Mesenchymal stem cell (in vitro differentiated cells and primary cell): ENCODE data around the gene ADAM11.
A peak's percentile ranks its signal among the peaks of the same experiment; 100 is the strongest.

Experiments
- DNase-seq: peaks from one replicate; pipeline ENCODE4 v3.0.0-alpha.2; 2013
- H2AFZ ChIP-seq: one replicate; pipeline ENCODE4 v1.6.1; 2013; ENCODE audit warnings: low read depth, mild to moderate bottlenecking, control low read depth, inconsistent platforms, low read length, moderate library complexity
- H2AK5ac ChIP-seq: 2 replicates; pipeline ENCODE4 v1.6.1; 2013; ENCODE audit warnings: low read length, moderate library complexity, mild to moderate bottlenecking, inconsistent platforms; ENCODE audit not compliant: severe bottlenecking
- H2BK120ac ChIP-seq: one replicate; pipeline ENCODE4 v1.6.1; 2013; ENCODE audit warnings: low read depth, mild to moderate bottlenecking, inconsistent platforms, low read length, moderate library complexity
- H2BK12ac ChIP-seq, 2 experiments: one replicate each; pipeline ENCODE4 v1.6.1; 2013; ENCODE audit warnings: inconsistent platforms in 2 of 2, low read length in 2 of 2, mild to moderate bottlenecking in 2 of 2, moderate library complexity in 2 of 2, control low read depth in 1 of 2
- H2BK15ac ChIP-seq: one replicate; pipeline ENCODE4 v1.6.1; 2013; ENCODE audit warnings: mild to moderate bottlenecking, low read depth, inconsistent platforms; ENCODE audit not compliant: poor library complexity, severe bottlenecking
- H2BK5ac ChIP-seq: 2 replicates; pipeline ENCODE4 v1.6.1; 2013; ENCODE audit warnings: low read depth, mild to moderate bottlenecking, low read length, control low read depth, inconsistent platforms; ENCODE audit not compliant: poor library complexity, severe bottlenecking
- H3K14ac ChIP-seq, 2 experiments: one replicate each; pipeline ENCODE4 v1.6.1; 2013; ENCODE audit warnings: inconsistent platforms in 2 of 2, low read length in 2 of 2, control low read depth in 1 of 2, mild to moderate bottlenecking in 1 of 2, moderate library complexity in 1 of 2
- H3K18ac ChIP-seq, 2 experiments: one replicate each; pipeline ENCODE4 v1.6.1; 2013; ENCODE audit warnings: inconsistent platforms in 2 of 2, low read length in 2 of 2, control low read depth in 1 of 2, low read depth in 1 of 2, mild to moderate bottlenecking in 1 of 2
- H3K23ac ChIP-seq, 2 experiments: one replicate each; pipeline ENCODE4 v1.6.1; 2013; ENCODE audit warnings: inconsistent platforms in 2 of 2, low read length in 2 of 2, mild to moderate bottlenecking in 2 of 2, moderate library complexity in 2 of 2, control low read depth in 1 of 2
- H3K27ac ChIP-seq: 2 replicates; pipeline ENCODE4 v1.5.1; 2013; ENCODE audit warnings: mild to moderate bottlenecking, moderate library complexity, low read length, control low read depth, inconsistent platforms; ENCODE audit not compliant: poor library complexity, severe bottlenecking
- H3K27me3 ChIP-seq, 2 experiments: 2 replicates each; pipeline versions ENCODE4 v1.6.1 to v1.7.0; 2013; ENCODE audit warnings: low read length in 2 of 2, mild to moderate bottlenecking in 2 of 2, moderate library complexity in 2 of 2, control low read depth in 1 of 2, inconsistent platforms in 1 of 2; ENCODE audit not compliant: control insufficient read depth in 1 of 2, insufficient read depth in 1 of 2
- H3K36me3 ChIP-seq, 2 experiments: 2 replicates each; pipeline versions ENCODE4 v1.6.1 to v1.7.0; 2013; ENCODE audit warnings: low read length in 2 of 2, control low read depth in 1 of 2, inconsistent platforms in 1 of 2, low read depth in 1 of 2, mild to moderate bottlenecking in 1 of 2; ENCODE audit not compliant: insufficient read depth in 2 of 2, control insufficient read depth in 1 of 2
- H3K4ac ChIP-seq, 2 experiments: one replicate each; pipeline ENCODE4 v1.6.1; 2013; ENCODE audit warnings: inconsistent platforms in 2 of 2, low read length in 2 of 2, mild to moderate bottlenecking in 2 of 2, moderate library complexity in 2 of 2, control low read depth in 1 of 2, low read depth in 1 of 2
- H3K4me1 ChIP-seq: 2 replicates; pipeline ENCODE4 v1.6.1; 2013; ENCODE audit warnings: low read depth, low read length, control low read depth; ENCODE audit not compliant: control insufficient read depth, insufficient read depth
- H3K4me2 ChIP-seq: 2 replicates; pipeline ENCODE4 v1.6.1; 2013; ENCODE audit warnings: low read length, mild to moderate bottlenecking, inconsistent platforms; ENCODE audit not compliant: poor library complexity, severe bottlenecking
- H3K4me3 ChIP-seq, 2 experiments: 2 replicates each; pipeline versions ENCODE4 v1.5.1 to v1.7.0; 2013; ENCODE audit warnings: low read length in 2 of 2, mild to moderate bottlenecking in 2 of 2, control low read depth in 1 of 2, low read depth in 1 of 2; ENCODE audit not compliant: insufficient read depth in 1 of 2
- H3K79me1 ChIP-seq: replicated peaks from 2 replicates; pipeline ENCODE4 v1.6.1; 2013; ENCODE audit warnings: mild to moderate bottlenecking, control low read depth, low read length, inconsistent platforms; ENCODE audit not compliant: poor library complexity, severe bottlenecking
- H3K9ac ChIP-seq: 2 replicates; pipeline ENCODE4 v1.7.0; 2013; ENCODE audit warnings: mild to moderate bottlenecking, low read length, moderate library complexity
- H3K9me3 ChIP-seq: 2 replicates; pipeline ENCODE4 v1.7.0; 2013; ENCODE audit warnings: mild to moderate bottlenecking, low read length; ENCODE audit not compliant: control insufficient read depth
- H4K8ac ChIP-seq: one replicate; pipeline ENCODE4 v1.6.1; 2013; ENCODE audit warnings: inconsistent platforms, mild to moderate bottlenecking, low read length, moderate library complexity
- H4K91ac ChIP-seq: one replicate; pipeline ENCODE4 v1.6.1; 2013; ENCODE audit warnings: mild to moderate bottlenecking, low read length, inconsistent platforms
- WGBS: methylation state at CpG from one replicate; pipeline ENCODE4 v1.1.7; 2013; ENCODE audit warnings: mixed read lengths; 5-methylcytosine and 5-hydroxymethylcytosine counted together

Gene ADAM11

GRCh38 chr17:44829523-44830358 is 71.0 kb downstream of the ADAM11 start, which contains the start of gene GJC1:
TSS of gene GJC1 (minus strand) at chr17:44830287. CDS start at chr17:44805817, 24,470 bp downstream.
- H3K4me1 ChIP-seq, result peaks cover 2% of the 10 kb centered on the region
- peak within 1 kb of the TSS in 1 of 2 experiments; percentile 54 for H2BK12ac ChIP-seq
- peak within 1 kb of the TSS; percentile 71 to 93 for H3K4ac ChIP-seq
- peak within 1 kb of the TSS; percentile 93 for H4K91ac ChIP-seq
- peak within 1 kb of the TSS; percentile 84 to 95 for H3K4me3 ChIP-seq
- peak within 1 kb of the TSS; percentile 98 for H2BK15ac ChIP-seq
- no peaks in the 10 kb centered on the region for H3K79me1 ChIP-seq
- H3K9ac ChIP-seq, result peak within 1 kb of the TSS; percentile 91
- H2BK120ac ChIP-seq, result peak within 1 kb of the TSS; percentile 87
- peak within 1 kb of the TSS in 1 of 2 experiments; percentile 89 for H3K23ac ChIP-seq
- 2% methylated on average over 49 of the region's 123 CpGs for WGBS
- peak within 1 kb of the TSS; percentile 17 to 91 for H3K14ac ChIP-seq
- no peak within 1 kb of the TSS for H2BK5ac ChIP-seq
- H3K4me2 ChIP-seq, result peak within 1 kb of the TSS; percentile 97
- H3K36me3 ChIP-seq, result peaks cover 0 to 6% of the 10 kb centered on the region in 2 experiments
- H3K27me3 ChIP-seq, result no peaks in the 10 kb centered on the region
- peak within 1 kb of the TSS; percentile 94 to 98 for H3K18ac ChIP-seq
- no peak within 1 kb of the TSS for H2AK5ac ChIP-seq
- no peaks in the 10 kb centered on the region for H3K9me3 ChIP-seq
- H4K8ac ChIP-seq, result peak within 1 kb of the TSS; percentile 99
- peak within 1 kb of the TSS; percentile 93 for H2AFZ ChIP-seq
- DNase-seq, result peak; percentile 50
- H3K27ac ChIP-seq, result peak within 1 kb of the TSS; percentile 56

GRCh38 chr17:44830359-44831288 is 71.8 kb downstream of the ADAM11 start:
- H2AFZ ChIP-seq, result peak overlapping the region; percentile 93
- H4K8ac ChIP-seq, result peak overlapping the region; percentile 99
- 2% methylated on average over 54 of the region's 58 CpGs for WGBS
- no peaks in the 10 kb centered on the region for H3K79me1 ChIP-seq
- H2BK120ac ChIP-seq, result peak overlapping the region; percentile 87
- peaks cover 0 to 6% of the 10 kb centered on the region in 2 experiments for H3K36me3 ChIP-seq
- no peak overlapping the region for H2BK5ac ChIP-seq
- peak overlapping the region; percentile 97 for H3K4me2 ChIP-seq
- peak; percentile 51 for DNase-seq
- peak overlapping the region; percentile 93 for H4K91ac ChIP-seq
- peak overlapping the region; percentile 56 for H3K27ac ChIP-seq
- no peak overlapping the region for H2BK12ac ChIP-seq
- H3K4ac ChIP-seq, result peak overlapping the region in 1 of 2 experiments; percentile 79
- peak overlapping the region; percentile 84 to 95 for H3K4me3 ChIP-seq
- no peak overlapping the region for H2AK5ac ChIP-seq
- H3K4me1 ChIP-seq, result peaks cover 2% of the 10 kb centered on the region
- H3K27me3 ChIP-seq, result no peaks in the 10 kb centered on the region
- peak overlapping the region; percentile 81 for H3K9ac ChIP-seq
- H3K9me3 ChIP-seq, result no peaks in the 10 kb centered on the region
- peak overlapping the region in 1 of 2 experiments; percentile 89 for H3K23ac ChIP-seq
- H3K18ac ChIP-seq, result peak overlapping the region; percentile 94 to 98
- H3K14ac ChIP-seq, result peak overlapping the region in 1 of 2 experiments; percentile 41
- peak overlapping the region; percentile 98 for H2BK15ac ChIP-seq

GRCh38 chr17:44831371-44831770 is 72.6 kb downstream of the ADAM11 start:
- no peaks in the 10 kb centered on the region for H3K36me3 ChIP-seq
- peaks cover 2% of the 10 kb centered on the region for H3K4me1 ChIP-seq
- 78% methylated on average over 12 of the region's 12 CpGs for WGBS
- no peak overlapping the region for H3K4ac ChIP-seq
- H3K27me3 ChIP-seq, result no peaks in the 10 kb centered on the region
- H3K9me3 ChIP-seq, result no peaks in the 10 kb centered on the region
- H2BK120ac ChIP-seq, result no peak overlapping the region
- no peak overlapping the region for H2BK5ac ChIP-seq
- H3K18ac ChIP-seq, result no peak overlapping the region
- H2AFZ ChIP-seq, result no peak overlapping the region
- no peak overlapping the region for H3K14ac ChIP-seq
- no peak overlapping the region for H2BK15ac ChIP-seq
- H3K4me3 ChIP-seq, result no peak overlapping the region
- H2BK12ac ChIP-seq, result no peak overlapping the region
- H3K23ac ChIP-seq, result no peak overlapping the region
- no peak overlapping the region for H2AK5ac ChIP-seq
- no peak overlapping the region for H4K8ac ChIP-seq
- H3K4me2 ChIP-seq, result no peak overlapping the region
- no peak overlapping the region for H3K9ac ChIP-seq
- no peaks in the 10 kb centered on the region for H3K79me1 ChIP-seq
- H3K27ac ChIP-seq, result no peak overlapping the region
- DNase-seq, result no peak
- H4K91ac ChIP-seq, result no peak overlapping the region
